HAP-1 (cell line): ENCODE results near the gene CCDC18.
A peak's percentile ranks its signal among the peaks of the same experiment; 100 is the strongest.
"Not testable (repeated sequence)": the region's sequence is repeated elsewhere in the genome, so short reads cannot be mapped to it uniquely, and the experiment has no call there.

Experiments used
- DNase-seq, 2 experiments: peaks; one replicate each; pipeline ENCODE4 v3.0.0-alpha.2; 2016 to 2020; ENCODE audit warnings: low spot score in 2 of 2
- H3K27me3 ChIP-seq: fragments of 250-450 bp; sonication (Bioruptor Pico); 2 replicates; pipeline ENCODE4 v1.5.1; 2020; ENCODE audit warnings: low read depth, mild to moderate bottlenecking, moderate library complexity
- H3K36me3 ChIP-seq: fragments of 250-450 bp; sonication (Bioruptor Pico); replicated peaks from 2 replicates; pipeline ENCODE4 v1.5.1; 2020; ENCODE audit warnings: mild to moderate bottlenecking
- H3K4me1 ChIP-seq: fragments of 250-450 bp; sonication (Bioruptor Pico); 2 replicates; pipeline ENCODE4 v1.5.1; 2020; ENCODE audit warnings: mild to moderate bottlenecking
- H3K4me3 ChIP-seq: fragments of 250-450 bp; sonication (Bioruptor Pico); 2 replicates; pipeline ENCODE4 v1.5.1; 2020; ENCODE audit warnings: mild to moderate bottlenecking, moderate library complexity
- H3K9me3 ChIP-seq: fragments of 250-450 bp; sonication (Bioruptor Pico); 2 replicates; pipeline ENCODE4 v1.5.1; 2020; ENCODE audit warnings: mild to moderate bottlenecking, moderate library complexity
- in situ Hi-C: fragments of 300-500 bp; cut with MboI; formaldehyde crosslinking; loops from 3 replicates; pipeline ENCODE4 v1.14.3; 2020; ENCODE audit warnings: low sequenced_read_pairs, inconsistent platforms, mixed read lengths

The CCDC18 gene

DNA sequence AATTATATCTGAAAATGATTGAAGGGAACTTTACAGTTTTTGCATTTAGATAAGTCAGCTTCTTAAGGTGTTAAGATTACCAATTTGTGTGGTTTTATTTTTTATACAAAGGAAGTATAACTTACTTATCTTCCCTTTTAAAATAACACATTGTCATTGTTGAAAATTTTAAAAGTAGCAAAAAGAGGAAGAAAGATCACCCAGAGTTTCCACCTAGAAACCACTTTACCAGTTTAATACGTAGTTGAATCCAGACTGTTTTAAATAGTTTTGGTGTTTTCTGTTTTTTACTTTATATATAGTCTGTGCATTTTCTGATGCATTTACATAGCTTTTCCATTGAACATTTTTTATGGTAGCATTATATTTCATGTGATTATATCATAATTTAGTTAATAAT lies 6.1 kb downstream of the CCDC18 start:
- peaks cover 3% of the 10 kb centered on the region; the same call in 1 of the 2 replicates for H3K4me1 ChIP-seq
- no peaks in the 10 kb centered on the region for H3K9me3 ChIP-seq
- no peak overlapping the region for H3K4me3 ChIP-seq
- no peak for DNase-seq
- H3K27me3 ChIP-seq = no peaks in the 10 kb centered on the region
- in situ Hi-C loops = no loop called here
- H3K36me3 ChIP-seq = no peaks in the 10 kb centered on the region

DNA sequence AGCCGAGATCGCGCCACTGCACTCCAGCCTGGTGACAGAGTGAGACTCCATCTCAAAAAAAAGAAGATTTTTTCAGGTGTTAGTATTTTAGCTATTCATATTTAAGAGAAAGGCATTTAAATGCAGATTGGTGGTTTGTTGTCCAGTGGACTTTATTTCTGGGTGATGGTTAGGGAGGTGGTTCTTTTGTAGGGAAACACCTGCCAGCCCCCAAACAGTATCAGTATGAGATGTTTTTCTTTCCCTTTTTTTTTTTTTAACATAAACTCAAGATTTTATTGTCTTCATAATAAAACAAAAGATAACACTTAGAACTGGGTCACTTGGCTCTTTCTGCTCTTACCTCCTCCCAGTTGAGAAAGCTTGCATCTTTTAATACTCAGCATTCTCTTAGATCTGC lies 9.9 kb downstream of the CCDC18 start:
- no peak for DNase-seq
- Histone ChIP-seq H3K36me3 (0 out of 2 replicates have a peak, but pooled peaks cover 9% of the 10 kb centered on the region), H3K9me3 (no peaks in the 10 kb centered on the region), H3K27me3 (no peaks in the 10 kb centered on the region), H3K4me1 (no peaks in the 10 kb centered on the region), H3K4me3 (no peak overlapping the region)
- in situ Hi-C loops = no loop called here

DNA sequence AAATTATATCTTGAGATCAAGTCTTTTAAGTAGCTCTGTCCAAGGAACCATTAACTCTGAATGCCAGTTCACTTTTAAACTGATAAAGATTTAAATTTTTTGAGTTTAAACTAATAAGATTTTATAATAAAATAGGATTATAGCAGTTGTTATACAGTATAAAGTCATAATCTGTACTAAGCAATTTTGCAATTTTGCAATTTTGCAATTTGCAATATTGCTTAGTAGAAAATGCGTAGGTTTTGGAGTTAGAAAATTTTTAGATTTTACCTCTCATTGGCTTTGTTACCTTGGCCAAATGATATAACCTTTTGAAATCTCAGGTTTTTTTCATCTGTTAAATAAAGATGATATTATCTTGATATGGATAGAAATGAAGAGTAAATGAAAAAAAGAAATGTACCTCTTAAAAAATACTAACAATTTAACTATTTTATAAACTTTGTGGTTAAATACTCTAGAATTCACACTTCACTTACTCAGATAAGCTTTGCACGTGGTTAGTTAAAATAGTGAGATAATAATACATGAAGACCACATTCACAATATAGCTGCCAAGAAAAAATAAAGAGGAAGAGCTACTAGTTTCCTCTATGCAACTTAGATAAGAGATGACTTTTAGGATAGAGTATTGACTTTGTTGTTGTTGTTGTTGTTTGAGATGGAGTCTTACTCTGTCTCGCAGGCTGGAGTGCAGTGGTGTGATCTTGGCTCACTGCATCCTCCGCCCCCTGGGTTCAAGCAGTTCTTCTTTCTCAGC lies 13.9 kb downstream of the CCDC18 start:
- Histone ChIP-seq H3K9me3 (no peaks in the 10 kb centered on the region), H3K27me3 (no peaks in the 10 kb centered on the region), H3K36me3 (0 out of 2 replicates have a peak, but pooled peaks cover 12% of the 10 kb centered on the region), H3K4me3 (no peak overlapping the region), H3K4me1 (no peaks in the 10 kb centered on the region)
- no peak for DNase-seq
- in situ Hi-C loops = no loop called here

DNA sequence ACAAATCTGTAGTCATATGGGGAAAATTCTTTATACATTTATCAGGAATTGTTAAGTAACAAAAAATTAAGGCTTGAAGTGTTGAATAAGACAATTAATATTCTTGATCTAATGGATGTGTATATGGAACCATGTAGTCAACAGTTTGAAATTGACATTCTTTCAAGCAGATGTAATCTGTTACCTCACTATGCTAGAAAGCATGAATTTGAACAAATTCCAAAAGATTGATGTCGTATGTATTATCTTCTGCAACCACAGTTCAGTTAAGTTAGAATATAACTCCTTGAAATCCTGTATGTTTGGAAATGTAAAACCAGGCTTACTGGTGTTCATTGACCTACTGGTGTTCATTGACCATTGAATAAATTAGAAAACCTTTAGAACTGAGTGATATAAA lies 16.1 kb downstream of the CCDC18 start:
- in situ Hi-C loops = no loop called here
- H3K9me3 ChIP-seq = no peaks in the 10 kb centered on the region

DNA sequence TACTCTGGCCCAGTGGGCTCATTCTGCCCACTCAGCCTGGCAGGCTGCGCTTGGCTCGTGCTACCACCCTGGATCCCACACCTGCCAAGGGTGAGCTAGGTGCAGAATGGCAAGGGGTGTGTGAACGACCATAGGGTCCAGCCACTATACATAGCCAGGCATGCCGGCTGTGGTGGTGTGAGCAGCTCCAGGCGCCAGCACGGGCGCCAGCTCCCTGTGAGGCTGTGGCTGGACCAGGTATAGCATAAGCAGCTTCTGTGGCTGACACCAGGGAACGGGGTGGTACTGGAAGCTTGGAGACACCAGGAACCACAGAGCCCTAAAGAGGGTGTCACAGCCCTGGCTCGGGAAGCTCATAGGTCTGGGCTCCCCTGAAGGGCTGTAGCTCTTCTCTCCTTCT lies 18.6 kb downstream of the CCDC18 start:
- H3K4me3 ChIP-seq = no peak overlapping the region
- peaks cover 6% of the 10 kb centered on the region; the same call in 1 of the 2 replicates for H3K36me3 ChIP-seq
- no peaks in the 10 kb centered on the region for H3K9me3 ChIP-seq
- no peaks in the 10 kb centered on the region for H3K4me1 ChIP-seq
- in situ Hi-C loops = no loop called here
- no peak for DNase-seq
- no peaks in the 10 kb centered on the region for H3K27me3 ChIP-seq

More for the DNA sequence above, 16.1 kb downstream of the CCDC18 start:
- H3K4me1 ChIP-seq = no peaks in the 10 kb centered on the region
- no peak overlapping the region for H3K4me3 ChIP-seq
- no peak for DNase-seq
- no peaks in the 10 kb centered on the region for H3K27me3 ChIP-seq
- 0 out of 2 replicates have a peak, but pooled peaks cover 12% of the 10 kb centered on the region for H3K36me3 ChIP-seq

DNA sequence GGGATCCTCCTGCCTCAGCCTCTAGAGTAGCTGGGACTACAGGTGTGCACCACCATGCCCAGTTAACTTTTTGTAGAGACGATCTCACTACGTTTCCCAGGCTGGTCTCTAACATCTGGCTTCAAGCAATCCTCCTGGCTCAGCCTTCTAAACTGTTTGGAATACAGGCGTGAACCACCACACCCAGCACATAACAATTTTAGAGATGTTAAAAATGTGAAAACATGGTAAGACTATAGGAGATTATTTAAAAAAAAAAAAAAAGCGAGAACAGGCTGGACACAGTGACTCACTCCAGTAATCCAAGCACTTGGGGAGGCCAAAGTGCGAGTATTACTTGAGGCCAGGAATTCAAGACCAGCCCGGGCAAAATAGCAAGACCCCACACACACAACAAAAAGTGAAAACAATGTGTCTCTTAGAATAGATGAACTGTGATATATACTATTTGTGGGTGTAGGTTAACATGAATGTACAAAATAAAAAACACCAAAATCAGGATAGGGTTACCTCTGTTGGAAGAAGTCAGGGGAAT lies 19.6 kb downstream of the CCDC18 start:
- no peaks in the 10 kb centered on the region for H3K4me1 ChIP-seq
- DNase-seq = no peak
- in situ Hi-C loops = no loop called here
- H3K9me3 ChIP-seq = no peaks in the 10 kb centered on the region
- peaks cover 3% of the 10 kb centered on the region; the same call in 1 of the 2 replicates for H3K36me3 ChIP-seq
- H3K27me3 ChIP-seq = no peaks in the 10 kb centered on the region
- H3K4me3 ChIP-seq = no peak overlapping the region

DNA sequence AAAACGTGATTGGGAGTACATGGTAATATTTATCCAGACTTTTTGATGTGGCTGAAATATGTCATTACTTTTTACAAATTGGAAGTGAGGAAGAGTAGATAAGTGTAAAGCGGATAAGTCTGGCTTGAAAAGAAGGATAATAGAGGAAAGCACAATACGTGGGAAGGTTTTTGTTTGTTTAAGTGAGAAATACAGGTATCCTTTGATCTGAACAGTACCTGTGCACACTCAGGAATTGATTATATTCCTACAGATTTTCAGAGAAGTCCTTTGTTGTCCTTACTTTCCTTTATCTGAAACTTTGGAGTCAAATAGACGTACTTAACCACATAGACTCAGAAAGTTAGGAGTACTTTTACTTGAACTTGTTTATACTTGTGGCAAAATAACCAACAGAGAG lies 20.2 kb downstream of the CCDC18 start:
- H3K27me3 ChIP-seq = no peaks in the 10 kb centered on the region
- H3K4me3 ChIP-seq = no peak overlapping the region
- in situ Hi-C loops = no loop called here
- H3K9me3 ChIP-seq = no peaks in the 10 kb centered on the region
- peaks cover 3% of the 10 kb centered on the region; the same call in 1 of the 2 replicates for H3K36me3 ChIP-seq
- DNase-seq = no peak
- no peaks in the 10 kb centered on the region for H3K4me1 ChIP-seq

DNA sequence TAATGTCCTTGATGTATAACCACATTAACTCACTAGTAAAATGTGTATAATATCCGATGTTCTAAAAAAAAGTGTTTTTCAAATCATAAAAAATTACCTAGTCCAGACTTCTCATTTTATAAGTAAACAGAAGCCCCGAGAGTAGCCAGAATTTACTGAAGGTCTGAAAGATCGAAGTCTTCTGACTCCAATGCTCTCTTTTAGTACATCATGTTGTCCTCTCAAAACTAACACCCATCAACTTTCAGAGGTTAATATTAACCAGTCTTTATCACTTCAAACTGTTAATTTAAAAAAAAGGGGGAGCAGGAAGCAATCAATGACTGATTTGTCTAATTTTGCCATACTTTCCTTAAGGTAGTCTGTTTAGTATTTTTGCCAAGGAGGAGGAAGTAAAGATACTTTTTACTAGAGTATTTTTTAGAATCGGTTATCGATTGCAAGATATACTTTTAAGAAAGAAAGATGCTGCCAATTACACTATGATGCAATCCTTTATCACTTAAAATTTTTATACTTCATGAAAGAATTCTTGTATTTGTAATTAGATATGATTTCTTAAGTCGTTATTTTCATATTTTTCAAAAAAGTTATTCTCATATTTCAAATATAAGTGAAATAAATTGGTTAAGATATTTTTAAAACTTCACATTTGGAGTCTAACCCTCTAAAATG lies 25.5 kb downstream of the CCDC18 start:
- no peaks in the 10 kb centered on the region for H3K4me1 ChIP-seq
- in situ Hi-C loops = no loop called here
- no peaks in the 10 kb centered on the region for H3K9me3 ChIP-seq
- no peak for DNase-seq
- peaks cover 14% of the 10 kb centered on the region for H3K36me3 ChIP-seq
- H3K4me3 ChIP-seq = no peak overlapping the region
- H3K27me3 ChIP-seq = no peaks in the 10 kb centered on the region

DNA sequence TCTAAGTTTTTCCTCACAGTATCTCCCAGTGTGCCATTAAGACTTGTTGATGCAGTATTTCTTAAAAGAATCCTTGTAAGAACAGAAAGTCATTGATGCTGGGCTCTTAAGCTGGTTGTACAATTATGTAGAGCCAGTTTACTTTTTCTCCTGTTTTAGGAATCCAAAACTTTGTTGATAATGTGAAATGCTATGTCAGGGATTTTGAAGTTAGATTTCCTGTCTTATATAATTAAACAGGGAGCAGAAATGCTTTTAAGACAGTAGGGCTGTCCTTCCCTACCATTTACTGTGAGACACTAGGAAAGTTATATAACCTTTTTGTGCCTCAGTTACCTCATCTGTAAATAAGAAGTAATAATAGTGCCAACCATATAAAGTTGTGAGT lies 26.0 kb downstream of the CCDC18 start:
- Histone ChIP-seq H3K4me3 (no peak overlapping the region), H3K36me3 (peaks cover 14% of the 10 kb centered on the region), H3K9me3 (no peaks in the 10 kb centered on the region), H3K27me3 (no peaks in the 10 kb centered on the region), H3K4me1 (no peaks in the 10 kb centered on the region)
- DNase-seq = no peak
- in situ Hi-C loops = no loop called here

DNA sequence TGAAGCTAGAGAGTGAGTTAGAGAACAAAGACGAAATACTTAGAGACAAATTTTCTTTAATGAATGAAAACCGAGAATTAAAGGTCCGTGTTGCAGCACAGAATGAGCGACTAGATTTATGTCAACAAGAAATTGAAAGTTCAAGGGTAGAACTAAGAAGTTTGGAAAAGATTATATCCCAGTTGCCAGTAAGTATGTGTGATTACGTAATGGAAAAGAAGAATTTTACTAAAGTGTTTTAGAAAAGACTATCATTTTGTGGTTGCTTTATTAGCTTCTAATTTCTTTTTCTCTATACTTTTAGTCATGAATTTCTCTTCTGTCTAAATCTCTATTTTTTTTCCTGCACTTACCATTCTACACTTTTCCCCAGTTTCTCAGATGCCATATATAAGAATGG lies 26.7 kb downstream of the CCDC18 start:
- Histone ChIP-seq H3K27me3 (no peaks in the 10 kb centered on the region), H3K4me3 (no peak overlapping the region), H3K9me3 (no peaks in the 10 kb centered on the region), H3K36me3 (peaks cover 14% of the 10 kb centered on the region), H3K4me1 (no peaks in the 10 kb centered on the region)
- no peak for DNase-seq
- in situ Hi-C loops = no loop called here

DNA sequence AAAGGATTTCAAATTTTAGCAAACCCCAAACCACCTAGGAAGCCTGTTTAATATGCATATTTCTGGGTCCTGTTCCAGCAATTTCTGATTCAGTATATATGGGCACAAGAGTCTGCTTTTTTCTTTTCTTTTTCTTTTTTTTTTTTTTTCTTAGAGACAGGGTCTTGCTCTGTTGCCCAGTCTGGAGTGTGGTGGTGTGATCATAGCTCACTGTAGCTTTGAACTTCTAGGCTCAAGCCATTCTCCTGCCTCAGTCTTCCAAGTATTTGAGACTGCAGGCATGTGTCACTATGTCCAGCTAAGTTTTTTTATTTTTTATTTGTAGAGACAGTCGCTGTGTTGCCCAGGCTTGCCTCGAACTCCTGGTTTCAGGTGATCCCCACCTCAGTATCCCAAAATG lies 34.8 kb downstream of the CCDC18 start:
- Histone ChIP-seq H3K4me3 (no peak overlapping the region), H3K4me1 (no peaks in the 10 kb centered on the region), H3K36me3 (peaks cover 14% of the 10 kb centered on the region), H3K9me3 (no peaks in the 10 kb centered on the region), H3K27me3 (no peaks in the 10 kb centered on the region)
- in situ Hi-C loops = no loop called here
- DNase-seq = no peak

DNA sequence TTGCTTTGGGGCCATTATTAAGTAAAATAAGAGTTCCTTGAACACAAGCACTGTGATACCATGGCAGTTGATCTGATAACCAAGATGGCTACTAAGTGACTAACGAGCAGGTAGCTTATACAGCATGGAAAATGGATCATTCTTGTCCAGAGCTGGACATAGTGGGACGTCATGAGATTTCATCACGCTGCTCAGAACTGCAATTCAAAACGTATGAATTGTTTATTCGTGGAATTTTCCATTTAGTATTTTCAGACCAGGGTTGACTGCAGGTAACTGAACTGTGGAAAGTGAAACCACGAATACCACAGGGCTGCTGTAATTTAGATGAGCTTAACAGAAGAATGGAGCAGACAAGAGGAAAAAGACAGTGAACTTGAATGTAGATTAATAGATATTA lies 38.9 kb downstream of the CCDC18 start:
- in situ Hi-C loops = no loop called here
- Histone ChIP-seq H3K27me3 (no peaks in the 10 kb centered on the region), H3K9me3 (no peaks in the 10 kb centered on the region), H3K36me3 (peaks cover 24% of the 10 kb centered on the region), H3K4me1 (0 out of 2 replicates have a peak, but pooled peaks cover 3% of the 10 kb centered on the region), H3K4me3 (no peak overlapping the region)
- no peak for DNase-seq

DNA sequence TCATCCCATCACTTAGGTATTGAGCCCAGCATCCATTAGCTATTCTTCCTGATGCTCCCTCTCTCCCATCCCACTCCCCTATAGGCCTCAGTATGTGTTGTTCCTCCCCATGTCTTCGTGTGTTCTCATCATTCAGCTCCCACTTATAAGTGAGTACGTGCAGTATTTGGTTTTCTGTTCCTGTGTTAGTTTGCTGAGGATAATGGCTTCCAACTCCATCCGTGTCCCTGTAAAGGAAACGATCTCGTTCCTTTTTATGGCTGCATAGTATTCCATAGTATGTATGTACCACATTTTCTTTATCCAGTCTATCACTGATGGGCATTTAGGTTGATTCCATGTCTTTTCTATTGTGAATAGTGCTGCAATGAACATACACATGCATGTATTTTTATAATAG lies 40.2 kb downstream of the CCDC18 start:
- H3K9me3 ChIP-seq, H3K4me3 ChIP-seq, in situ Hi-C loops, H3K27me3 ChIP-seq, DNase-seq, H3K4me1 ChIP-seq: not testable (repeated sequence)
- peaks cover 24% of the 10 kb centered on the region for H3K36me3 ChIP-seq

DNA sequence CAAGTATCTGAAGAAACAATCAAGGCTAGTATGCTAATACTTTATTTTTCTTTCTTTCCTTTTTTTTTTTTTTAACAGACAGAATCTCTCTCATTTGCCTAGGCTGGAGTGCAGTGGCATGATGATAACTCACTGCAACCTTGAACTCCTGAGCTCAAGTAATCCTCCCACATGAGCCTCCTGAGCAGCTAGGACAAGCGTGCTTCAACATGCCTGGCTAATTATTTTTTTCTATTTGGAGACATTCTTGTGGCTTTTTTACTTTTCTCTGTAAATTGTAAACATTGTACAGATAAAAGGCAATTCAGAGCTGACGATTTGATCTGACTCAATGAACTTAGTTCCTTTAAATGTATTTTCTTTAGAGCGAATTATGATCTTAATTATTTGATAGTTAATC lies 41.4 kb downstream of the CCDC18 start:
- in situ Hi-C loops = no loop called here
- Histone ChIP-seq H3K27me3 (no peaks in the 10 kb centered on the region), H3K9me3 (no peaks in the 10 kb centered on the region), H3K36me3 (peaks cover 24% of the 10 kb centered on the region), H3K4me3 (no peak overlapping the region), H3K4me1 (0 out of 2 replicates have a peak, but pooled peaks cover 3% of the 10 kb centered on the region)
- DNase-seq = peak; percentile 20 to 50
